Aorta (tissue), 5 donors: Measurements from ENCODE around the gene ELFN1. TPM values are rescaled to one million over a fixed set of nuclear protein-coding genes. Genes with fewer than 3 reads are reported as not detected.

Experiments
- ATAC-seq: fragments of 200-7000 bp; cut with Tn5 transposase; one replicate; pipeline ENCODE4 v1.9.1; 2022; ENCODE audit warnings: moderate library complexity; ENCODE audit not compliant: low FRiP score
- DNase-seq, 2 donors: peaks; one replicate each; pipeline ENCODE4 v3.0.0-alpha.2; 2020
- H3K27ac ChIP-seq, 2 donors: one replicate each; pipeline ENCODE4 v1.5.1; 2013; ENCODE audit warnings: low read length in 2 of 2, mild to moderate bottlenecking in 2 of 2, moderate library complexity in 2 of 2, control low read depth in 1 of 2, inconsistent platforms in 1 of 2, low read depth in 1 of 2
- H3K27me3 ChIP-seq, 2 donors: one replicate each; pipeline ENCODE4 v1.6.1; 2013; ENCODE audit warnings: control low read depth in 1 of 2, low read length in 1 of 2, mild to moderate bottlenecking in 1 of 2, moderate library complexity in 1 of 2; ENCODE audit not compliant: insufficient read depth in 2 of 2, control insufficient read depth in 1 of 2
- H3K36me3 ChIP-seq, 2 donors: one replicate each; pipeline ENCODE4 v1.6.1; 2013; ENCODE audit warnings: control low read depth in 1 of 2, low read length in 1 of 2, mild to moderate bottlenecking in 1 of 2; ENCODE audit not compliant: insufficient read depth in 2 of 2, control insufficient read depth in 1 of 2
- H3K4me1 ChIP-seq, 2 donors: one replicate each; pipeline ENCODE4 v1.6.1; 2013; ENCODE audit warnings: low read length in 2 of 2, control low read depth in 1 of 2, mild to moderate bottlenecking in 1 of 2, moderate library complexity in 1 of 2; ENCODE audit not compliant: insufficient read depth in 2 of 2, control insufficient read depth in 1 of 2
- H3K4me3 ChIP-seq, 2 donors: one replicate each; pipeline ENCODE4 v1.5.1; 2013; ENCODE audit warnings: low read length in 2 of 2, control low read depth in 1 of 2, mild to moderate bottlenecking in 1 of 2
- H3K9me3 ChIP-seq: one replicate; pipeline ENCODE4 v1.6.1; 2013; ENCODE audit warnings: mild to moderate bottlenecking, low read length; ENCODE audit not compliant: control insufficient read depth
- WGBS, 2 donors: extraction: QIAGEN DNeasy Blood & Tissue Kit; methylation state at CpG; one replicate each; pipeline ENCODE4 v1.1.7; 2013; 5-methylcytosine and 5-hydroxymethylcytosine counted together
- intact Hi-C, 2 donors: fragments of 100-400 bp; cut with DNase I; formaldehyde crosslinking; loops; one replicate each; pipeline versions ENCODE4 v1.14.2 to v1.15.0; 2022
- polyA plus RNA-seq, 2 donors: library from polyadenylated mRNA; stranded (reverse); fragments of 200-250 nt; gene quantifications; one replicate each; pipeline ENCODE4 v1.2.3, GENCODE V29; 2013
- total RNA-seq, 2 donors: library from RNA; stranded (reverse); fragmentation: NEBNext Ultra II Directional; extraction: Animal tissue kit (Norgen Biotek cat#: 25700); gene quantifications; one replicate each; pipeline ENCODE4 v1.2.1, GENCODE V29; 2021
- donor health status: healthy with polysubstance abuse.
- donor health status: Bipolar disorder and iron deficiency.
- donor health status: DM: no; HTN: no; CAD: no.
- donor health status: DM: no; HTN: no; CAD: no.
- donor health status: DM: yes; HTN: yes; CAD: no.

The ELFN1 gene
- total and polyA plus RNA-seq, 4 donors: 0.13 to 4.8 (median 1.2) TPM; not detected in 1

GRCh38 chr7:1752111-1752510 is 82.0 kb downstream of the ELFN1 start:
- DNase-seq: peak in 1 of 2 donors; percentile 53
- H3K36me3 ChIP-seq: no peaks in the 10 kb centered on the region
- H3K4me3 ChIP-seq: no peak overlapping the region
- no peaks in the 10 kb centered on the region for H3K4me1 ChIP-seq
- H3K27me3 ChIP-seq: no peaks in the 10 kb centered on the region
- H3K27ac ChIP-seq: no peak overlapping the region
- ATAC-seq: no peak
- H3K9me3 ChIP-seq: no peaks in the 10 kb centered on the region
- intact Hi-C loops: no loop called here
- WGBS, 2 donors: 92 to 96% methylated on average over 9 of the region's 9 CpGs

DNA sequence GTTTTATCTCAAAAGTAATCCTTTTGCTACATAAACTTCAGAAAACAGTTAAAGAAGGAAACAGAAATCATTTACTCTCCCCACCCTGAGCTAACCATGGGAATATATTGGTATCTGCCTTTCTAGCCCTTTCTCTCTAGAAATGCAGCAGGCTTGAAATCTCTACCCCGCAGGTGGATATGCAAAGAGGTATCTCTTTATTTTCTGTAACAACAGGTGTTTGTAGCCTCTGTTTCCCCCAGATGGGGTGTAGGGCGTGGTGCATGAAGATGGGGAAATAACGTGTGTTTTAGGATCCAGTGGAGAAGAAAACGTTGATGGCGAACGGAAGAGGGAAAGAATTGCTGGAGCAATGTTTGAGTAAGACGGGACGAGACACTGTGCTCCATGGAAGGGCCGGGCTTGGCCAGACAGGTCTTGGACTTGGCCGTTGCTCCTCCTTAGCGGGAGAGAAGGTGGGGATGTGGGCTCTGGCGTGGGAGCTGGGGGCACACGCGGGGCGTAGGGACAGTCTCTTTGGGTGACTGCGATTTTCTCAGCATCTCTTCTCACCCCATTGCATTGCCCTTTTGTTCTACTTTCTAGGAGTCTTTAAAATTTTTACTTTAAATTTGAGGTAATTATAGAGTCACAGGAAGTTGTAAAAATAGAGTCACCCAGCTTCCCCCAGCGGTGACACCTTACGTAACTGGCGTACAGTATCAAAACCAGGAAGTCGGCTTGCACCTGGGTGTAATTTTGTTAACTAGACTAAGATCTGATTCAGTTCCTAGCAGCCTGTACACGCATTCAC is 82.9 kb downstream of the ELFN1 start:
- 75 to 79% methylated on average over 21 of the region's 21 CpGs for WGBS, 2 donors
- Histone ChIP-seq H3K27me3 (no peaks in the 10 kb centered on the region), H3K9me3 (no peaks in the 10 kb centered on the region), H3K36me3 (no peaks in the 10 kb centered on the region), H3K4me3 (no peak overlapping the region), H3K27ac (no peak overlapping the region), H3K4me1 (no peaks in the 10 kb centered on the region)
- ATAC-seq (no peak), DNase-seq (peak in 1 of 2 donors; percentile 63)
- intact Hi-C loops: no loop called here

- ATAC-seq: no peak
- WGBS, 2 donors: 85 to 88% methylated on average over 10 of the region's 10 CpGs
These were observed 83.4 kb downstream of the ELFN1 start for GRCh38 chr7:1753564-1753867.

DNA sequence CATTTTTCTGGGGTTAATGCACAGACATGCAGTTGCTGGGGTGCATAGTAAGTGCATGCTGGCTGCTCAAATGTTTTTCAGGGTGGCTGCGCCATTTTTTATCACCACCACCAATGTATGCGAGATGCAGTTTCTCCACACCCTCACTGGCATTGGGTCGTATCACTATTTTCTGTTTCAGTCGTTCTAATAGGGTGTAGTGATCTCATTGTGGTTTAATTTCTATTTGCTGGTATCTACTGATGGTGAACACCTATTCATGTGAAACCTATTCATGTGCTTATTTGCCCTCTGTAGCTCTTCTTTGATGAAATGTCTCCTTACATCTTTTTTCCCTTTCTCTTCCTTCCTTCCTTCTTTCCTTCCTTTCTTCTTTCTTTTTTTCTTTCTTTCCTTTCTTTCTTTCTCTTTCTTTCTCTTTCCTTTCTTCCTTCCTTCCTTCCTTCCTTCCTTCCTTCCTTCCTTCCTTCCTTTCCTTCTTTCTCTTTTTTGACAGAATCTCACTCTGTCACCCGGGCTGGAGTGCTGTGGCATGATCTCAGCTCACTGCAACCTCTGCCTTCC is 84.3 kb downstream of the ELFN1 start:
- no peak for DNase-seq
- ATAC-seq: no peak
- no peaks in the 10 kb centered on the region for H3K4me1 ChIP-seq
- H3K27ac ChIP-seq: no peak overlapping the region
- H3K4me3 ChIP-seq: no peak overlapping the region
- H3K36me3 ChIP-seq: no peaks in the 10 kb centered on the region
- H3K27me3 ChIP-seq: no peaks in the 10 kb centered on the region
- intact Hi-C loops: no loop called here
- WGBS, 2 donors: 80 to 83% methylated on average over 5 of the region's 5 CpGs
- no peaks in the 10 kb centered on the region for H3K9me3 ChIP-seq

More at GRCh38 chr7:1753564-1753867, 83.4 kb downstream of the ELFN1 start:
- H3K27me3 ChIP-seq: no peaks in the 10 kb centered on the region
- no peak overlapping the region for H3K4me3 ChIP-seq
- H3K4me1 ChIP-seq: no peaks in the 10 kb centered on the region
- no peak overlapping the region for H3K27ac ChIP-seq
- DNase-seq: peak in 1 of 2 donors; percentile 36
- no peaks in the 10 kb centered on the region for H3K36me3 ChIP-seq
- intact Hi-C loops: no loop called here
- no peaks in the 10 kb centered on the region for H3K9me3 ChIP-seq

DNA sequence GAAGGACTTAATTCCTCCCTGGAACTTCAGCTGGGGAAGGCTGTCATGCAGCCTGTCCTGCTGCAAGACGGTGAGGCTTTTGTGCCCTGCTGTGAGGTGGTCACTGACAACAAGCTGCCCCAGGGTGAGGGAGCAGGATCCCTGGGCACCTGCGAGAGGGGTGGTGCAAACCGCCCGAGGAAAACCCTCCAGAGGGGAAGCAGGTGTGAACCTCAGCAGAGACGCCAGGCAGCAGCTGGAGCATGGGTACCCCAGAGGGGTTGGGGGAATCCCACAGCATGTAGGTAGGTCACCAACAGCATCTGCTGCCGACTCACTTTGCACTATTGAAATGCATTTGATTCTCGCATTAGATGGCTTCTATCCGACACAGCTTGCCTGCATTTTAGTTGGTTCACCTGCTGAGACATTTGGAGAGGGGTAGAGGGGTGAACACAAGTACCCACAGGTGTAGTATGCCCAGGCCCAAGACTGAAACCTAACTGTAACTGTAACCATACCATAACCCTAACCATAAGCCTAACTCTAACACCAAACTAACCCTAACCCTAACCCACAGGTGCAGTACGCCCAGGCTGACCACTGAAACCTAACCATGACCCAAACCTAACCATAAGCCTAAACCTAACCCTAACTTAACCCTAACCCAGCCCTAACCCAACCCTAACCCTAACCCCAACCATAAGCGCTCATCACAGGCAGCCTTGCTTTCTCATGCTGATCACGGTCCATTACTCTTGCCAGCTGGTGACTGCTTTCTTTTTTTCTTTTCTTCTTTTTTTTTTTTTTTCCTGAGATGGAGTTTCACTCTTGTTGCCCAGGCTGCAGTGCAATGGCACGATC is 85.9 kb downstream of the ELFN1 start:
- DNase-seq: peak in 1 of 2 donors; percentile 34
- H3K4me1 ChIP-seq: no peaks in the 10 kb centered on the region
- intact Hi-C loops: no loop called here
- no peaks in the 10 kb centered on the region for H3K9me3 ChIP-seq
- ATAC-seq: no peak
- H3K4me3 ChIP-seq: no peak overlapping the region
- WGBS, 2 donors: 82 to 85% methylated on average over 12 of the region's 12 CpGs
- H3K27ac ChIP-seq: no peak overlapping the region
- H3K27me3 ChIP-seq: no peaks in the 10 kb centered on the region
- no peaks in the 10 kb centered on the region for H3K36me3 ChIP-seq

- intact Hi-C loops: no loop called here
- no peak for ATAC-seq
- Histone ChIP-seq H3K9me3 (no peaks in the 10 kb centered on the region), H3K27me3 (no peaks in the 10 kb centered on the region), H3K27ac (no peak overlapping the region), H3K36me3 (no peaks in the 10 kb centered on the region), H3K4me1 (no peaks in the 10 kb centered on the region), H3K4me3 (no peak overlapping the region)
- WGBS, 2 donors: 52 to 59% methylated on average over 13 of the region's 13 CpGs
- DNase-seq: peak in 1 of 2 donors; percentile 54
These were observed 87.5 kb downstream of the ELFN1 start for GRCh38 chr7:1757601-1758000.

DNA sequence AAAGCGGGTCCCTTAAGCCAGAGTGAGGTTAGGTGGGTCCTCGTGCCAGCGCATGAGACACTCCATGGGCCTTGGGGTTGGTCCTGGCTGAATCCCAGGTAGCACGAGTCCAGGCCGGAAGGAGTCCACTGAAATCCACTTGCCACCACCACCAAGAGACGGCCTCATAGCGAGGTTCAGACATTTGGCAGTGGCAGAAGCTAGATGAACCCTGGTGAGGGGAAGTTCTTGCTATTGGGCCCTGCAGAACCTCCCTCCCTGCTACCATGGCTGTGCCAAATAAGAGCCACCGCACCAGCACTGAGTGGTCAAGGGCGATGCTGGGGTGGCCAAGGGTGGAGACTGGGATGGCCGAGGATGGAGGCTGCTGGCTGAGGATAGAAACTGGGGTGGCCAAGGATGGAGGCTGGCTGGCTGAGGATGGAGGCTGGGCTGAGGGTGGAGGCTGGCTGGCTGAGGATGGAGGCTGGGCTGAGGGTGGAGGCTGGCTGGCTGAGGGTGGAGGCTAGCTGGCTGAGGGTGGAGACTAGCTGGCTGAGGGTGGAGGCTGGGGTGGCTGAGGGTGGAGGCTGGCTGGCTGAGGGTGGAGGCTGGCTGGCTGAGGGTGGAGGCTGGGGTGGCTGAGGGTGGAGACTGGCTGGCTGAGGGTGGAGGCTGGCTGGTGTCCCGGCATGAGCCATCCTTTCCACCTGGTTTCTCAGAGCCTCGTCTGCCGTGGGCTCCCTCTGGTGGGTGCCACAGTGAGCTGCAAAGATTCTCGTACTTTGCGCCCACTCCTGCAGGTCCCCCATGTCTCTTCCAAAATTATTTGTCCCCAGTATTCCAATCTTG is 88.2 kb downstream of the ELFN1 start:
- ATAC-seq: no peak
- WGBS, 2 donors: 68% methylated on average over 14 to 15 of the region's 15 CpGs
- H3K27me3 ChIP-seq: no peaks in the 10 kb centered on the region
- no peaks in the 10 kb centered on the region for H3K9me3 ChIP-seq
- H3K27ac ChIP-seq: no peak overlapping the region
- DNase-seq: peak; percentile 56 to 77
- intact Hi-C loops: no loop called here
- no peaks in the 10 kb centered on the region for H3K4me1 ChIP-seq
- H3K36me3 ChIP-seq: no peaks in the 10 kb centered on the region
- no peak overlapping the region for H3K4me3 ChIP-seq

DNA sequence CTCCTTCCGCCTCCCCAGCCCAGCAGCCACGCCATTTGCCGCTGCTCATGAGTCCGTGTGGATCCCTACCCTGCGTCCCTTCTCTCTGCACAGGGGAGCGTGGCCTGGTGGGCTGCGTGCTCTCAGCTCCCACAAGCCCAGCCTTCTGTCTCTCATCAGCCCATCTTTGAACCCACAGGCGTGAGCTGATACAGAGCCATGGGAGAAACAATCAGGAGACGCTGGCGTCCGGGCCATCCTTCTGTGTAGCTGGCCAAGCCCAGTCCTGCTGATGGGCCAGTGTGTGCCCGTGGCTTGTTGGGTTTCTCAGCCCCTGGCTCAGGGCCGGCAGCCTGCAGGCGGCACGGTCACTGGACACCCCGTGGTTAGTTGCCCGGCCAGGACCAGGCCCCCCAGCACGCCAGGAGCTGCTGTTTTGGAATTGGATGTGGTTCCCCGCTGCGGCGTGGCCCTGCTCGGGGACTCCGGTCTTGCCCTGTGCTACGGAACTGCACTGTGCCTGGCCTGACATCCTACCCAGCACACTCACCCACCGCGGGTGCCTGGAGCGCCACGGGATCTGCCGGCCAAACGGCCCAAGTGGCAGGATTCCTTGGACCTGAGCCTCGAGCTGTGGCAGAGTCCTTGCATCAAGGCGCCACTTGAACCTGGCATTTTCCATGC is 88.9 kb downstream of the ELFN1 start:
- intact Hi-C loops: no loop called here
- WGBS, 2 donors: 83 to 84% methylated on average over 29 to 32 of the region's 32 CpGs
- no peaks in the 10 kb centered on the region for H3K27me3 ChIP-seq
- H3K27ac ChIP-seq: no peak overlapping the region
- peak; percentile 17 for ATAC-seq
- H3K9me3 ChIP-seq: no peaks in the 10 kb centered on the region
- H3K4me1 ChIP-seq: no peaks in the 10 kb centered on the region
- no peaks in the 10 kb centered on the region for H3K36me3 ChIP-seq
- H3K4me3 ChIP-seq: no peak overlapping the region
- peak in 1 of 2 donors; percentile 70 for DNase-seq
